ENCODE results near the gene HES7.
"Not testable (repeated sequence)": the region's sequence is repeated elsewhere in the genome, so short reads cannot be mapped to it uniquely, and the experiment has no call there.

HES7 gene

DNA sequence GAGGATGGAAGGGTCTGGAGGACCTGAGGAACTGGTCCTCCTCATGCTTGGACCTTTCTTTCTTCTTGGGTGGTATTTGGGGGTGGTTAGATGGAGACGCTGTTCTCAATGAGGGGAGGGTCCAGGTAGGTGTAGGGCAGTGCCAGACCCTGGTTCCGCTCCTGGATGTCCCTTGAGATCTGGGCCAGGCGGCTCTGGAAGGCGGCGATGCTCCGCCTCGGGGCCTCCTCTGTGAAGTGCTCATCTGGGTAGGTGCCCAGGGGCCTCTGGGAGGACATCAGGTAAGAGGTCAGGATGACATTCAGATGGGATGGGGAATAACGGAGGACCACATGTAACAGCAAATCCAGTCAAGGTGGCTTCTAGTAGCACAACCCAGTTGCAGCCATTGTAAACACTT is 27.4 kb downstream of the HES7 start:
- DNase-seq = no peak

DNA sequence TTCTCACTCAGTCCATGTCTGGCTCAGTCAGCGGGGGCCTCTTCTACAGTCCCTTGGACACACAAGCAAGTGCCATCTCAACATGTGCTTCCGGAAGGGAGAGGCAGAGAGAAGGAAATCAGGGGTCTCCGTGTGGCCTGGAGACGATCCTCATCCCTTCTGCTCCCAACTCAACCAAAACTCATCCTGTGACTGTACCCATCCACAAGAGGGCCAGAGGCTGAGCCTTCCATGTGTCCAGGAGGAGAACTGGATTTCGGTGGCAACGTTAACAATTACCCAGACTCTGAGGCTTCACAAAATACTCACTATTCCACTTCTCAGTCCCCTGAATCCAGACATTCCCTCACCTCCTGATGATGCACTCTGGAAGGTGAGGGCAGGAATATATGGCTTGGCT is 28.5 kb downstream of the HES7 start:
- DNase-seq = no peak

DNA sequence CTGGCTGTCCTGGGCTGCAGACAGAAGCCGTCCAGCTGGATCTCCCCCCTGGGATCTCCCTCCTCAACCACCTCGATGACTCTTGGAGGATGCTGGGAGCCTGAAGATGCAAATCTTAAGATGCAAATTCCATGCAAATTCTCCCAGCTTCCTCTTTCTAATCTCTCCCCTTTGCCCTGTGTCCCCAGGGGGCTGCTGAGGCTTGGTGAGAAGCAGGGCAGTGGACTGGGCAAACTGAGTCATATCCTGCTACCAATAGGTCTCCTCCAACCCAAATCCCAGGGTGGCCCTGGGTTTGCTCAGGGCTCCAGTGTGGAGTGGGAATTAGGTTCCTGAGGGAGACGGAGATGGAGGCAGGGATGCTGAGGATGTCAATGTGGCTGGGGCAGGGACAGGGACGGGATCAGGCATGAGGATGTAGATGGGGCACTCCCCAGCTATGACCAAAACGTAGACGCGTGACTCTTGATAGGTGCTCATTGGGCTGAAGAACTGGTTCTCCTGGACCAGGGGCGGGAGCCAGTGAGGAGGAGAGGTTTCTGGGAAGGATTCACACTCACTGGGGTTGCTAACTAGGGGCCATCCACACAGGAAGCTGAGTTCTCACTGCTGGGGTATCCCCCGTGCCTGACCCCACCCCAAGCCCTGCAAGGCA is 32.7 kb downstream of the HES7 start:
- DNase-seq = no peak

DNA sequence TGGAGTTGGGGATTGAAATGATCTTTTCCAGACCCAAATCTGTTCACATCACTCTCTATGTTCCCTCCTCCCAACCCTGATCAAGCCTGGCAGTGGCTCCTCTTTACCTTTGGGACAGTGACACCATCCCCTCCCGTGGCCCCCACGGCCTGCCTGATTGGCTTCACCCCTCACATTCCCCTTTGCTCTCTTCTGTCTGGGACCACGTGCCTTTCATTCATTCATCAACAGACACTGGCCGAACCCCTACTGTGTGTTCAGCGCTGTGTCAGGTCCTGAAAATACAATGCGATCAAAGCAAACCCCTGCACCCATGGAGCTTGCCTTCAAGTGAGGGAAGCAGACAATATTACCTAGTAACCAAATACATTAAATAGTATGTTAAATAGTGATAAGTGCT is 34.2 kb downstream of the HES7 start:
- DNase-seq = no peak

DNA sequence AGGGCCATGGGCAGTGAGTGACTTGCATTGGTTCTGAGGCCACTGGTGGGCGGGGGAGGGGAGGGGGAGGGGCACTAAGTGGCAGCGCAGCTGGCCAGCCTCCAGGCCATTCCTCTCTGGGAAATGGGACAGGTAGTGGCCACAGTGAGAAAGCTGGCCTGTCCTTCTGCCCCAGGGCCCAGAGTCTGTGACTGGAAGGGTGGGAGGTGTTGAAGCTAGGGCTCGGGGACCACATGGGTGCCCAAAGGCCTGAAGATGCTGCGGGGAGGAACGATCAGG is 36.0 kb downstream of the HES7 start:
- DNase-seq = no peak

DNA sequence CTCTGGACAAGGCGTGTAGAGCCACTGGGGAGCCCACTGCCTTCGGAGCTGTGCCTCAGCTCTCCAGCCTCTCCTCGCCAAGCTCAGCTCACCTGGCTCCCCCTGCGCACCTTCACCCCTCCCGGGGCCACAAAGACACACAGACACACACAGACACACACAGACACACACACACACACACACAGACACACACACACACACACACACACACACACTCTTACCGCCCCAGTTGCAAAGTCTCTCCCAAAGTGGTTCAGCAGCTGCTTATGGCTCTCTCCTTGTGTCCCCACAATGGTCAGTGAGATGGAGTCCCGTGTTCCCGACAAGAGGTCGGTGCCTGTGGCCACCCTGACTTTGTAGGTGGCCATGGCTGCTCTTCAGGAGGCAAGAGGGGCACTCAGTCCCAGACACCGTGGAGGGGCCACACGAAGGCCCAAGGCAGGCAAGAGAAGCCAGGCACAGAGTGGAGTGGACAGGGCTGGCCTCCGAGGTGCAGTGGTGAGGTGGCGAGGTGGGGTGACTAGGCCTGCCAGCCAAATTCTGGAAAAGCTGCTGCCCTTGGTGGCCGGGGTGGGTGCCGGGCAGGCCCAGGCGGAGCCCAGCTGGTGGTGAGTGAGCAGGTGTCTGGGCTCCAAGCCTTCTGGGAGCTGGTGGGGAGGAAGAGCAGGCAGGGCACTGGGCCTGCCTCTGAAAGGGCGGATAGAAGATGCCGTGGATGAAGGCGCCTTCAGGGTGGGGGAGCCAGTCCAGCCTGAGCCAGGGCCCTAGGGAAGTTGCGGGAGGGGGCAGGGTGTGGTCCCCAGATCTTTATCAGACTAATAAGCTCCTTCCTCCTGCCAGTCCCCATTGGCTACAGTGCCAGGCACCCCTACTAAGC is 36.6 kb downstream of the HES7 start, which contains the start of gene ALOX12B:
Gene ALOX12B (minus strand): TSS at position 642 of the 877 bp plus-strand sequence. CDS start 274 bp downstream, at position 368.
- no peak for DNase-seq

DNA sequence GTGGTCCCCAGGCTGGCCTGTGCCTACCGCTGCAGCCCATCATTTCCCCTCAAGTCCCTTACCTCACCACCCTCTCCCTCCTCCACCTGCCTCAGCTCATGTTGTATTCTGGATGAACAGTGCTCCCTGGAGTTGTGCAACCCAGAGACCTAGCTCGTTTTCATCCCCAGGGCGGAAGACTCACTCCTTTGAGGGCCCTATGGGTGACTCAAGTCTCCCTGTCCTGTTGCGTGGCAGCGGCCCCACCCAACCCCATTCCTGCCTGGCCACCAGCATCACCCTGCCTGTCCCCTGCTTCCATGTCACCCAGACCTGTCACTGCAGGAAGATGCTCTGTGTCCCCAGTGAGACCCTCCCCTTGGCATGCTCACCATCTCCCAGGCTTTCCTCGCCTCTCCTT is 39.7 kb downstream of the HES7 start:
- DNase-seq = no peak

DNA sequence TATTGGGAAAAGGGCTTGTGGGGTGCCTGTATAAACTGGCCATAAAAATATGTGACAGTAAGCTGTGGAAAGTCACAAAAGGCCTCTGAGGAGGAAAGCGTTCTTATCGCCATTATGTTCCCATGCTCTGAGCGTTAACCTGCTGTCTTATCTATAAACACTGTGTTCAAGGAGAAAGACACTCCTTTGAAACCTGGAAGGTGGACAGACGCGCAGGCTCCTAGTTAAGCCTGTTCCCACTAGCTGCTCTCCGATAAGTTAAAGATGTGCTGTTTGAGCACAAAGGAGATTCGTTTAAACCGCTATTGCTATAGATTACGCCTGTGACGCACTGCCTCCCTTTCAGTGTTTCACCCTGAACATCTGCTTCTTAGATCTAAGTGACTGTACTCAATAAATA is 41.6 kb downstream of the HES7 start:
- DNase-seq = no peak

DNA sequence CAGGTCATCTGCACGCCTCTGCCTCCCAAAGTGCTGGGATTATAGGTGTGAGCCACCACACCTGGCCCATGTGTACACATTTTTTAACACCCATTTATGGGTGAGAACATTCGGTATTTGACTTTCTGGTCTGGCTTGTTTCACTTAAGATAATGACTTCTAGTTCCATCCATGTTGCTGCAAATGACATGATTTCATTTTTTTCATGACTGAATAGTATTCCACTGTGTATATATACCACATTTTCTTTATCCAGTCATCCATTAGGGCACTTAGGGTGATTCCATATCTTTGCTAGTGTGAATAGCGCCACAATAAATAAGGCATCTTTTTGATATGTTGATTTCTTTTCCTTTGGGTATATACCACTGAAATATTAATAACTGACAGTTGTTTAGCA is 42.0 kb downstream of the HES7 start:
- DNase-seq = no peak

DNA sequence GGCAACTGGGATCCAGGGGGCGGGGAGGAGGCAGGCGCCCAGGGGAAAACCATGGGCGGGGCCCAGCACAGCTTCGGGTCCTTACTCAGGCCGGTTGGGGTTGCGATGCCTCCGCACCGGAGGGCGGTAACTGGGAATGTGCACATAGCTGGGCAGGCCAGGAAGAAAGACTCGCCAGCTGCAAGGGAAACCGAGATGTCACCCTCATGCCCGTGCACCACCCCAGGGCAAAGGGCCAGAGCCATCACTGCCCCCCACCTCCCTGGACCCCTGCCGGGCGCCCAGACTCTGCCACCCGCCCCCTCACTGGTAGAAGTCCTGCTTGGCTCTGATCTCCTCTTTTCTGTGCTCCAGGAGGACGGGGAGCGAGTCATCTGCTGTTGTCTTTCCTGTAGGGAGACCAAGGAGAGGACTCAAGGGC is 43.1 kb downstream of the HES7 start:
- DNase-seq = no peak

DNA sequence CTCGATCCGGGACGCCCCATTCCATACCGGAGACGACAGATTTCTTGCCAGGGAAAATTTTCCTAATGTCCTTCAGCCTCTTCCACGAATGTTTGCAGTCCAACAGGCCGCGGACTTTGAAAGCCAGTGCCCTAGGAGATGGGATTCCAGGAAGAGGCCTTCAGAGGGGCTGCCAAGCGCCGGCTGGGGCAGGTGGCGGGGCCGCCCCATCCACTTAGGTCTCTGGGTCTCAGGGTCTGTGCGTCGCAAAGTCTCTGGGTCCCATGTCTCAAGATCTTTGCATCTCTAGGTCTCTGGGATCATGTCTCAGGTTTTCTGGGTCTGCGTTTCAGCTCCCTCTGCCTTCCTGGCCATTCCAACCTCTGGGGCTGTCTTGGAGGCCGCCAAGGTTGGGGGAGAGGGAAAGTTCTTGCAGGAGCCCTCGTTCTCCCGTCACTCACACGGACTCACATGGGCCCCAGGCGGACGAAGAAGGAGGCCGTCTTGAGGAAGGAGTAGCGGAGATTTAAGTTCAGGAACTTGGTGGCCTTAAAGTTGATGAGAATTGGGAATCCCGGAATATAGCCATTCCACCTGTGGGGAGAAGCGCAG is 43.6 kb downstream of the HES7 start:
- no peak for DNase-seq

DNA sequence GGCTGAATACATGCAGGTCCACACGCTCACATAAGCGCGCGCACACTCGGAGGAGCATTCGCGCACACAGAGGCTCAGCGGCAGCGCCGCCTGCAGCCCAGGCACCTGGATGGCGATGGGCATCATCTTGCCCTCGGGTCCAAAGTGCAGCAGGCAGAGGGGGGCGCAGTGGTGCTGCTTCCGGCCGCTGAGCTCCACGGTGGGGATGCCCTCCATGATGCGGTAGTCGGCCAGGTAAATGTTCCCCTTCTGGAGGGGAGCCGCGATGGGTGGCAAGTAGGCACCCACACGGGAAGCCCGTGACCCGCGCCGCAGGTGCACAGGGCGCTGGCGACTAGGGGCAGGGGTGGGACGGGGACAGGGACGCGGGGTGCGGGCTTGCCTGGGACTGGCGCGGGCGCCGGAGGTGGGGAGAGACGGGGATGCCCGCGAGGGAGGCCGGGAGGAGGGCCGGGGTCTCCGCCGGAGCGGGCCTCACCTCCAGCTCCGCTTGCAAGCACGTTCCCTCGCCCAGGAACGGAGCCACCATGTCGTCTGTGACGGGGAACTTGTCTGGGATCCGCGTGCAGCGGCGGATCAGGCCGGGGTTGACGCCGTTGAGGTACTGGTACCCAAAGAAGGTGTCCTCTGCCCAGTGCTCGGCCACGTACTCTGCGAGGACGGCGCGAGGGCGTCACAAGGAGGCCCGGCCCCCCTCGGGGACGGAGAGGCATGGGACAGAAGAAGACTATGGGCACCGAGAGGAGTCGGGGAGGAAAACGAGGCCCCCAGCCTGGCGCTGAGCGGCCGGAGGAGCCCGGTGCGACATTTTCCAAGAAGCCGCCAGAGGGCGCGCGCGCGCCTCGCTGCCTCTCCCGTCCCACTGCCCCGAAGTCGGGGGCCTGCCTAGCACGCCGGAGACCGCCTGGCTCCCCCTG is 44.4 kb downstream of the HES7 start:
- peak; percentile 83 for DNase-seq

DNA sequence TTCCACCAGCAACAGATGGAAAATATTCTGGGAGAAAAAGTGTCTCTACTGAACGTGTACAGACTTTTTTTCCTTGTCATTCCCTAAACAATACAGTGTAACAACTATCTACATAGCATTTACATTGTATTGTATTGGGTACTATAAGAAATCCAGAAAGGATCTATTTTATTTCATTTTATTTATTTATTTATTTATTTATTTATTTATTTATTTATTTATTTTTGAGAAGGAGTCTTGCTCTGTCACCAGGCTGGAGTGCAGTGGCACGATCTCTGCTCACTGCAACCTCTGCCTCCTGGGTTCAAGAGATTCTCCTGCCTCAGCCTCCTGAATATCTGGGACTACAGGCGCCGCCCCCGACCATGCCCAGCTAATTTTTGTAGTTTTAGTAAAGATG is 46.0 kb downstream of the HES7 start:
- not testable (repeated sequence) for DNase-seq

DNA sequence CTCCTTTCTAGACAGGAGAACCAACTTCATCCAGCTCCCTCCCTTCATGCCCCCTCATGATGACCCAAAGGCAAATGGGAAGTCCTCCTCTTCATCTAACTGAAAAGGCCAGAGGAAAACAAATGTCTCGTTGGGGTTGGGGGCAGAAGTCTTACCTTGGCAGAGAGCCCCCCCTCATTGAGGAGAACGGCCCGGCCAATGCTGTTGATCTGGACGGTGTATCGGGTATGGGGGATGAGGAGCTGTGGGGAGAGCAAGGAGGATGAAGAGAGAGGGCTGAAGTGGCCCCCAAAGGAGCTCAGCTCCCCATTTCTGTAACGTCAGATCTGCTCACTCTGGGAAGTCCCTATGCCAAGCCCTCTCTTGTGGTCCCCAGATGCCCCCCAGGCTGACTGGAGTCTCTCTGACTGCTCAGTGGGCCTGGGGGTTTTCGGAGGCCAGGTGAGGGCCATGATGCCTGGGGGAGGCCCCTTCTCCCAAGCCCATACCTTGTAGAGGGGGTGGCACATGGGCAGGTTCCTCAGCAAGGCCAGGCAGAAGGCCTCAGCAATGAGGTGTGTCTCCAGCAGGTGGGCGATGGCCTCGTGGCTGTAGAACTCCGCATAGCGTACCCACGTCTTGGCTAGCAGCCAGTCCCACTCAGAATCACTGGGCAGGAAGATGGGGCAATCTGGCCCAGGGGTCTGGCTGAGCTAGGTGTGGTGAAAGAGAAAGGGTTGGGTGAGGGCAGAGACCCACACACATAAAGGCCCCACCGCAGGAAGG is 47.2 kb downstream of the HES7 start:
- no peak for DNase-seq

DNA sequence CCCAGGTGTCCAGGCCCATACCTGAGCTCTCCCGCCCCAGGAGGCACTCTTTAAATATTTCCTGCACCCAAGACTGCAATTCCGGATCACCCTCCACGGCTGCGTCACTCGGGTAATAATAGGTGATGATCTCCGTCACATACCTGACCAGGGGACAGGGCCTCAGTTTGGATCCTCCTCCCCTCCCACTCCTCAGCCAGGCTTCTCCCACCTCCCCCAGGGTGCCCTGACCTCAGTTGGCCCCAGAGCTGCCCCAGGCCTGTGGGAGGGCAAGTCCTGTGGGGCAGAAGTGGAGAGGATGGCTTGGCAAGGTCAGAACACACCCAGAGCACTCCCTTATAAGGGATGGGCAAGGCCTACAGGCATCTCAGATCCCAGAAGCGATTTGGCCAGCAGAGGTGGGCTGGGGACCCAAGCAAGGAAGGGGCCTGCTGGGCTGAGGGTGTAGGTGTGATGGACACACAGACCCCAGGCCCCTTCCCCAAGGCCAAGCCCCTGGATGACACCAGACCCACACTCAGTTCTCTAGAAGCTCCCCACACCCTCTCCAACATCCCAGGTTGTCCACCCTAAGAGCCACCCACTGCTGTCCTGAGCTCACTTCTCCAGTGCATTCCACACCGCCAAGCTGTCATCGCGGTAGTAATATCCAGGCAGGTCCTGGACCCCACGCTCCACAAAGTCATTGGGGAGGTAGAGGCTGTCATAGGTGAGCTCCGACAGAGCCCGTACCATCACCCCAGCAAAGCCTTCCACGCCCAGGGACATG is 48.1 kb downstream of the HES7 start:
- DNase-seq = no peak

DNA sequence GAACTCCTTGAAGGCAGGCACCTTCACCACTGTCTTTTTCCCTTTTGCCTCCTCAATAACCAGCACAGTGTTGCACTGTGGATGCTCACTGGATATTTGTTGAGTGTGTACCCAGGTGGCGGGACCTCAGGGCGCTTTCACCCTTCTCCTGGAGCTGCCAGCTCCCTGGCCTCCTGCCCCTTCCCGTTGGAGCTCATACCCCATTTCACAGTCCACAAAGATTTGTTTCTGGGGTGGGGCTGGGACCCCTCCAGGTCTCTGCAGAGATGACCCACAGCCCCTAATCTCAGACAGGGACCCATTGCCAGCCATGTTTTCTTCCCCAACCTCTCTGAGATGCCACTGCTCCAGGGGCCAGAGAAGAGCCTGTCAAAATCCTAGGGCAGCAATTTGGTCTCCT is 48.8 kb downstream of the HES7 start:
- no peak for DNase-seq

DNA sequence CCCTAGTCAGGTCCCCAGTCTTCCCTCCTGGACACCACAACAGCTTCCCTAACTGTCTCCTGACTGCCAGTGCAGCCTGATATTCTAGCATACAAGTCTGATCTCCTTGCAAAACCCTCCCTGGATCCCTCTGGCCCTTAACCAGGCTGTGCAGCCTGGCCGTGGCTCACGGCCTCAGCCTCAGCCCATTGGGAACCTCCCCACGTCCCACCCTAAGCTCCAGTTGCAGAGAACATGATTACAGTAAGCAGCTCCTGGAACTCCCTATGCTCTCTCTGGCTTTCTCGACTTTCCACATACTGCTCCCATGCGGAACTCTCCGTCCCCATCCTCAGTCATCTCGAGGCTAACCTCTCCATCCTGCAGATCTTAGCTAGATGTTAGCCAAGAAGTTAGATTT is 49.4 kb downstream of the HES7 start:
- no peak for DNase-seq

DNA sequence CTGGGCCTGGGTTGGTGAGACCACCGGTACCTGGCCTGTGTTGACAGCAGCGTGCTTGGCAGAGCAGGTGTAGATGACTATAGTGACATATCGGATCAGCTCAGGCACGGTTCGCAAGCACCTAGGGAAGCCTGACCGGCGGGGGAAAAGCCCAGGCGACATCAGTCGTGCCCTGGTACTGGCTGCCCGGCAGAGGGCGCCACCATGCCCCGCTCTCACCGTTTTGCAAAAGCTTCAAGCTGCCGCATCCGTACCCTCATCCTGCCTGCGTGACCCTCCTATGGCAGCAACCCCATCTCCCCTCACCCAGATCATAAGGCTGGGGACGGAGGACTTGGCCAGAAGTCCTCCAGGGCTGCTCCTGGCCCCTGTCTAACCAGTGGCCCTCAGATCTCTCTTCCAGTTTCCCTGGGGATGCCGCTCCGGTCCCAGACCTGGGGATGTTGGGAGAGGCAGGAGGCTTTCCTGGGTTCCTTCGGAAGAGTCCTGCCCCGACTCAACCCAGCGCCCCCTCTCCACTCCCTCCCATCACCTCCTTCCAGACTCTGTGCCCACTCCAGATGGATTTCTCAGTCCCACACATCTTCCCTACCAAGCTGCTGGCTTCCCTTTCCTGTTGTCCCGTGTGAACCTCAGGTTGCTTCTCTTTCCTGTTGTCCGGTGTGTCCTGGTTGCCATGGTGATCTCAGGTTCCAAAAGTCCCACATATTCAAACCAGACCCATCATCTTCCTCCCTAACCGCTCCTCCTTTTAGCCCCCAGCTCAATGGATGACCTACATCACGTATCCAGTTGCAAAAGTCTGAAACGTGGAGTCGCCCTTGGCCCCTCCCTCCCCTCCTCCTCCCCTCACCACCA is 50.0 kb downstream of the HES7 start:
- peak; percentile 87 for DNase-seq

DNA sequence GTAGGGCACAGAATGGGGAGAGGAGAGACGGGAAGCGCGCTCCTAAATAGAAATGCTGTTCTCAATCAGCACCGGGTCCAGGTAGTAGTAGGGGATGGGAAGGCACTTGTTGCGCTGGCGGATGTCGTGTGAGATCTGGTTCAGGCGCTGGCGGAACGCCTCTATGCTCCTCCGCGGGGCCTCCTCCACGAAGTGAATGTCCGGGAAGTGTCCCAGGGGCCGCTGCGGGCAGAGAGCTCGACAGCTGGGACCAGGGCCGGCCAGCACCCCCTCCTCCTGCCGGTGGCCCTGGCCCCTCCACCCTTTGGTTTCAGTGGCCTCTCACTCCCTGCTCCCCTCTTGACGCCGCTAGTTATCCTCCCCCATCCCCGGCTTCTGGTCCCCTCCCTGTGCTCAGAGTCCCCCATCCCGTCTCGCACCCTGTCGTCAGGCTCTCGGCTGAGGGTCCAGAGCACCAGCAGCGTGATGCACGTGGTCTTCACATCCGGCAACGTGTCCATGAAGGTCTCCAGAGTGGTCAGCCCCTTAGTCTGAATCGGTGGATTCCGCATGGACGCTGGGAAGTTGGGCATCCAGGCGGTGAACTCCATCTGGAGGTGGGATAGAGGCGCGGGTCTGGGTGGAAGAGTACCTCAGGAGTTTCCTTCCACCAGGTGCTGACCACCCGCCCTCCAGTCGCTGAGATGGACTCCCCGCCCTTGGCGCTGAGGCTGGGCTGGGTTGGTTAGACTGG is 51.0 kb downstream of the HES7 start:
- no peak for DNase-seq

DNA sequence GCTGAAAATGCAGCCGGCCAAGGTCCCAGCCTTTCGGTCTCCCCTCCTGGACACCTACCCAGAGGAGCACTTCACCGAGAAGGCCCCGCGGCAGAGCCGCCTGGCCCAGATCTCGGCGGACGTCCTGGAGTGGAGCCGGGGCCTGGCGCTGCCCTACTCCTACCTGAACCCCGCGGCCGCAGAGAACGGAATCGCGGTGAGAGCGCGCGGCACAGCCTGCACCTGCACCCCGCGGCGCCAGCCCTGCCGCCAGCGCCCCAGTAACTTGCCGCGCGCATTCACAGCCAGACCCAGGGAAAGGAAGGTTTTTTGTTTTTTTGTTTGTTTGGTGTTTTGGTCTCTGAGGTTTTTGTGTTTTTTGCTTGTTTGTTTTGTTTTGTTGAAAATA is 51.6 kb downstream of the HES7 start:
- no peak for DNase-seq
